ENCODE results near the gene UGT1A8. TPM values are rescaled to one million over a fixed set of nuclear protein-coding genes. Genes with fewer than 3 reads are reported as not detected.

Gene UGT1A8
- total RNA-seq, 1 donor from 2014 or later = not detected

GRCh38 chr2:233815861-233816260 is 198.4 kb downstream of the UGT1A8 start:
- TF ChIP-seq CTCF (IDR thresholded peaks at IDR 0.05; ENCODE audit: partially characterized antibody, unreplicated experiment) = no peak
- no peak overlapping the region for H3K27ac Mint-ChIP-seq (ENCODE audit: unreplicated experiment)
- H3K4me1 Mint-ChIP-seq (ENCODE audit: low read depth, unreplicated experiment) = peaks cover 3% of the 10 kb centered on the region
- H3K27me3 Mint-ChIP-seq (ENCODE audit: unreplicated experiment) = peaks cover 5% of the 10 kb centered on the region
- H3K4me3 Mint-ChIP-seq (ENCODE audit: unreplicated experiment) = no peak overlapping the region
- no peaks in the 10 kb centered on the region for H3K36me3 Mint-ChIP-seq (ENCODE audit: unreplicated experiment)
- no peak for DNase-seq
- peaks cover 1% of the 10 kb centered on the region for H3K9me3 Mint-ChIP-seq (ENCODE audit: unreplicated experiment)

- DNase-seq = no peak
- no peak overlapping the region for H3K4me3 Mint-ChIP-seq (ENCODE audit: unreplicated experiment)
These were observed 198.9 kb downstream of the UGT1A8 start for GRCh38 chr2:233816334-233816733.

GRCh38 chr2:233816771-233817170 is 199.3 kb downstream of the UGT1A8 start:
- Mint-ChIP-seq H3K27ac (ENCODE audit: unreplicated experiment) (no peak overlapping the region), H3K36me3 (ENCODE audit: unreplicated experiment) (no peaks in the 10 kb centered on the region), H3K4me3 (ENCODE audit: unreplicated experiment) (no peak overlapping the region), H3K9me3 (ENCODE audit: unreplicated experiment) (peaks cover 4% of the 10 kb centered on the region), H3K4me1 (ENCODE audit: low read depth, unreplicated experiment) (peaks cover 3% of the 10 kb centered on the region), H3K27me3 (ENCODE audit: unreplicated experiment) (peaks cover 7% of the 10 kb centered on the region)
- no peak for DNase-seq
- TF ChIP-seq CTCF (IDR thresholded peaks at IDR 0.05; ENCODE audit: partially characterized antibody, unreplicated experiment) = no peak

More at GRCh38 chr2:233816334-233816733, 198.9 kb downstream of the UGT1A8 start:
- Mint-ChIP-seq H3K4me1 (ENCODE audit: low read depth, unreplicated experiment) (peaks cover 3% of the 10 kb centered on the region), H3K27ac (ENCODE audit: unreplicated experiment) (no peak overlapping the region), H3K27me3 (ENCODE audit: unreplicated experiment) (peaks cover 7% of the 10 kb centered on the region), H3K9me3 (ENCODE audit: unreplicated experiment) (peaks cover 4% of the 10 kb centered on the region), H3K36me3 (ENCODE audit: unreplicated experiment) (no peaks in the 10 kb centered on the region)
- TF ChIP-seq CTCF (IDR thresholded peaks at IDR 0.05; ENCODE audit: partially characterized antibody, unreplicated experiment) = no peak

GRCh38 chr2:233817361-233817911 is 200.0 kb downstream of the UGT1A8 start:
- Mint-ChIP-seq H3K4me3 (ENCODE audit: unreplicated experiment) (no peak overlapping the region), H3K4me1 (ENCODE audit: low read depth, unreplicated experiment) (peaks cover 3% of the 10 kb centered on the region), H3K27ac (ENCODE audit: unreplicated experiment) (no peak overlapping the region), H3K27me3 (ENCODE audit: unreplicated experiment) (peaks cover 7% of the 10 kb centered on the region), H3K9me3 (ENCODE audit: unreplicated experiment) (peaks cover 4% of the 10 kb centered on the region), H3K36me3 (ENCODE audit: unreplicated experiment) (no peaks in the 10 kb centered on the region)
- TF ChIP-seq CTCF (IDR thresholded peaks at IDR 0.05; ENCODE audit: partially characterized antibody, unreplicated experiment) = no peak
- DNase-seq = no peak

GRCh38 chr2:233817995-233818638 is 200.7 kb downstream of the UGT1A8 start:
- TF ChIP-seq CTCF (IDR thresholded peaks at IDR 0.05; ENCODE audit: partially characterized antibody, unreplicated experiment) = no peak
- no peak overlapping the region for H3K27ac Mint-ChIP-seq (ENCODE audit: unreplicated experiment)
- H3K36me3 Mint-ChIP-seq (ENCODE audit: unreplicated experiment) = no peaks in the 10 kb centered on the region
- H3K4me3 Mint-ChIP-seq (ENCODE audit: unreplicated experiment) = no peak overlapping the region
- H3K27me3 Mint-ChIP-seq (ENCODE audit: unreplicated experiment) = peaks cover 7% of the 10 kb centered on the region
- peaks cover 4% of the 10 kb centered on the region for H3K9me3 Mint-ChIP-seq (ENCODE audit: unreplicated experiment)
- DNase-seq = no peak
- peaks cover 3% of the 10 kb centered on the region for H3K4me1 Mint-ChIP-seq (ENCODE audit: low read depth, unreplicated experiment)

Measured in glutamatergic neuron (in vitro differentiated cells).